HepG2 (cell line): ENCODE measurements around the gene CTIF. TPM values are rescaled to one million over a fixed set of nuclear protein-coding genes. Genes with fewer than 3 reads are reported as not detected.
A peak's percentile ranks its signal among the peaks of the same experiment; 100 is the strongest.

Source experiments
- ARID4A ChIP-seq: sonication (generic); formaldehyde crosslinking; IDR thresholded peaks from 2 replicates; pipeline ENCODE4 v1.5.0; 2020; ENCODE audit warnings: mild to moderate bottlenecking, missing genetic modification reagents, borderline replicate concordance
- CBX1 ChIP-seq: IDR thresholded peaks from one replicate; pipeline ENCODE4 v1.6.1; 2016; ENCODE audit warnings: antibody characterized with exemption, low read depth
- CEBPZ ChIP-seq: IDR thresholded peaks from 2 replicates; pipeline ENCODE4 v1.6.1; 2012; ENCODE audit warnings: low read length, improper control_type of control experiment
- GTF3A ChIP-seq: sonication (generic); formaldehyde crosslinking; conservative IDR thresholded peaks from 2 replicates; pipeline ENCODE4 v1.4.0; 2020; ENCODE audit warnings: mild to moderate bottlenecking, missing genetic modification reagents
- MED1 ChIP-seq: sonication (generic); formaldehyde crosslinking; IDR thresholded peaks from 2 replicates; pipeline ENCODE4 v1.4.0; 2020; ENCODE audit warnings: missing genetic modification reagents
- NPAS2 ChIP-seq: sonication (generic); formaldehyde crosslinking; IDR thresholded peaks from 2 replicates; pipeline ENCODE4 v1.8.0; 2022; ENCODE audit warnings: mild to moderate bottlenecking, missing genetic modification reagents, borderline replicate concordance
- TCF7L2 ChIP-seq: IDR thresholded peaks from 2 replicates; pipeline ENCODE4 v1.6.1; 2011; ENCODE audit warnings: mild to moderate bottlenecking, low read depth, low read length, moderate library complexity
- ZNF143 ChIP-seq: sonication (generic); formaldehyde crosslinking; IDR thresholded peaks from 2 replicates; pipeline ENCODE4 v1.4.0; 2020; ENCODE audit warnings: missing genetic modification reagents
- ZNF766 ChIP-seq: sonication (generic); formaldehyde crosslinking; IDR thresholded peaks from 2 replicates; pipeline ENCODE4 v1.5.0; 2020; ENCODE audit warnings: missing genetic modification reagents, borderline replicate concordance
- ZSCAN29 ChIP-seq: sonication (generic); formaldehyde crosslinking; conservative IDR thresholded peaks from 2 replicates; pipeline ENCODE4 v1.4.0; 2020; ENCODE audit warnings: mild to moderate bottlenecking, missing genetic modification reagents
- polyA plus RNA-seq, 8 experiments: library from polyadenylated mRNA; depleted of rRNA in 3 of 8; stranded (reverse) in 7 of 8; unstranded in 1 of 8; fragments of >200 nt; fragmentation: Illumina TruSeq in 4 of 8; extraction: Trizol in 4 of 8; gene quantifications; 2 replicates each; pipeline versions ENCODE4 v1.2.1 to v1.2.3, GENCODE V29; 2011 to 2016; ENCODE audit warnings: low read depth in 4 of 8, missing spikeins in 1 of 8, mixed read lengths in 1 of 8; ENCODE audit not compliant: insufficient read depth in 1 of 8
- total RNA-seq, 5 experiments: library from RNA; depleted of rRNA; stranded (reverse); fragments of >200 nt; fragmentation: Illumina TruSeq; extraction: Trizol; gene quantifications; 2 replicates each; pipeline ENCODE4 v1.2.3, GENCODE V29; 2016; ENCODE audit warnings: low read depth in 1 of 5
- TF ChIP-seq, protein P1 (sequence below): sonication (generic); formaldehyde crosslinking; IDR thresholded peaks from 2 replicates; pipeline ENCODE4 v1.5.1; 2020; ENCODE audit warnings: missing genetic modification reagents, mild to moderate bottlenecking, borderline replicate concordance
- TF ChIP-seq, protein P2 (sequence below): sonication (generic); formaldehyde crosslinking; IDR thresholded peaks from 2 replicates; pipeline ENCODE4 v1.4.0; 2020; ENCODE audit warnings: missing genetic modification reagents, borderline replicate concordance

Gene CTIF
- total and polyA plus RNA-seq, 2 of the 13 experiments (the other 11 are each of a cell fraction or from before 2014, with no cell fraction given), result 18.2 to 28.0 TPM

GRCh38 chr18:48896875-48897511 lies 358.2 kb downstream of the CTIF start (continued):
- TF ChIP-seq ARID4A (CRISPR knock-in tag) (peak; percentile 64; the same call in 1 of the 2 replicates), NPAS2 (CRISPR knock-in tag) (no peak), TCF7L2 (no peak), CBX1 (no peak), ZNF143 (CRISPR knock-in tag) (no peak), MED1 (CRISPR knock-in tag) (peak; percentile 45; the same call in 1 of the 2 replicates), GTF3A (no peak), ZSCAN29 (0 out of 2 replicates have a peak, but pooled peaks have one; percentile 30), ZNF766 (no peak), CEBPZ (no peak)
- TF ChIP-seq, protein P1, sequence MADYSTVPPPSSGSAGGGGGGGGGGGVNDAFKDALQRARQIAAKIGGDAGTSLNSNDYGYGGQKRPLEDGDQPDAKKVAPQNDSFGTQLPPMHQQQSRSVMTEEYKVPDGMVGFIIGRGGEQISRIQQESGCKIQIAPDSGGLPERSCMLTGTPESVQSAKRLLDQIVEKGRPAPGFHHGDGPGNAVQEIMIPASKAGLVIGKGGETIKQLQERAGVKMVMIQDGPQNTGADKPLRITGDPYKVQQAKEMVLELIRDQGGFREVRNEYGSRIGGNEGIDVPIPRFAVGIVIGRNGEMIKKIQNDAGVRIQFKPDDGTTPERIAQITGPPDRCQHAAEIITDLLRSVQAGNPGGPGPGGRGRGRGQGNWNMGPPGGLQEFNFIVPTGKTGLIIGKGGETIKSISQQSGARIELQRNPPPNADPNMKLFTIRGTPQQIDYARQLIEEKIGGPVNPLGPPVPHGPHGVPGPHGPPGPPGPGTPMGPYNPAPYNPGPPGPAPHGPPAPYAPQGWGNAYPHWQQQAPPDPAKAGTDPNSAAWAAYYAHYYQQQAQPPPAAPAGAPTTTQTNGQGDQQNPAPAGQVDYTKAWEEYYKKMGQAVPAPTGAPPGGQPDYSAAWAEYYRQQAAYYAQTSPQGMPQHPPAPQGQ (CRISPR knock-in tag), result no peak
- TF ChIP-seq, protein P2, sequence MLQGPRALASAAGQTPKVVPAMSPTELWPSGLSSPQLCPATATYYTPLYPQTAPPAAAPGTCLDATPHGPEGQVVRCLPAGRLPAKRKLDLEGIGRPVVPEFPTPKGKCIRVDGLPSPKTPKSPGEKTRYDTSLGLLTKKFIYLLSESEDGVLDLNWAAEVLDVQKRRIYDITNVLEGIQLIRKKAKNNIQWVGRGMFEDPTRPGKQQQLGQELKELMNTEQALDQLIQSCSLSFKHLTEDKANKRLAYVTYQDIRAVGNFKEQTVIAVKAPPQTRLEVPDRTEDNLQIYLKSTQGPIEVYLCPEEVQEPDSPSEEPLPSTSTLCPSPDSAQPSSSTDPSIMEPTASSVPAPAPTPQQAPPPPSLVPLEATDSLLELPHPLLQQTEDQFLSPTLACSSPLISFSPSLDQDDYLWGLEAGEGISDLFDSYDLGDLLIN (CRISPR knock-in tag), result no peak
